LHCN-M2 (cell line): ENCODE measurements around the gene GRIK2. TPM values are rescaled to one million over a fixed set of nuclear protein-coding genes. Genes with fewer than 3 reads are reported as not detected.

Experiments used
- DNase-seq: peaks from one replicate; pipeline ENCODE4 v3.0.0-alpha.2; 2012; ENCODE audit warnings: low read depth
- total RNA-seq: library from RNA; depleted of rRNA; stranded (reverse); fragments of >200 nt; gene quantifications from 2 replicates; pipeline ENCODE4 v1.2.3, GENCODE V29; 2014

GRIK2 gene
- total RNA-seq, 1 experiment from 2014 or later: 2.9 TPM

GRCh38 chr6:101454106-101454676 lies 60.7 kb downstream of the GRIK2 start:
- peak; percentile 7 for DNase-seq

DNA sequence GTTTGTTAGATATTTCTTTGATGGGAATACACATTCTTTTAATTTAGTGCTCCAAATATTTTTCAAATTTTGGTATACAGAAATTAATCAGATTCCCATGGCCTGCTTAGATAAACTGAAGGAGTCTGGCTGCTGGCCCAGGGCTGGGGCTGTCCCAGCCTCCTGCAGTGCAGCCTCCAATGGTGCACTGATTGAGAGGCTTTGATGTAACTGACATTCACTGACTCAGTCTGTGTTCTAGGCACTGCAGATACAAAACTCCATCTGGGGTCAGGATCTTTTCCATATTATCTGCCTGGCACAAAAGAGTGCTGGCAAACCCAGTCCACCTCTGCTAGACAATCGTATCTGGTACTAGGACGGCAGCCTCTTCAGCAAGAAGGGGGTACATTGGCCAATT lies 64.8 kb downstream of the GRIK2 start:
- peak; percentile 29 for DNase-seq

GRCh38 chr6:101458826-101459225 lies 65.3 kb downstream of the GRIK2 start:
- peak; percentile 38 for DNase-seq

DNA sequence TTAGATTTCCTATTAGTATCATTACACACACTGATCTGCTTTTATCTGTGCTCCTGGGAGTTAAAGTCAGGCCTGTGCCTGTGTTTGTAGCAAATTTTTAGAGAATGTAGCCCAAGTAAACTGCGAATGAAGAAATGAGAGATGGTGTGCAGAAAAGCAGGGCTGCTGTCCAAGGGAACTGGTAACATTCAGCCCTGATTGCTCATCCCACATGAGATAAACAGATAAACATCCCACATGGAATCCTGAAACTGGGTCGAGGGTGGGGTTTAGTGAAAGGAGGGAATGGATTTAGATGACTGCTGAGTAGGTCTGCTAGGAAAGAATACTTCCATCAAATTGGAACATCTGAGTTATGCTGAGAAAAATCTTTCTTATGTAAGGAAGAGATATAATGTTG lies 69.1 kb downstream of the GRIK2 start:
- DNase-seq: peak; percentile 14

- no peak for DNase-seq
Measured at GRCh38 chr6:101465863-101466262, 72.4 kb downstream of the GRIK2 start.

DNA sequence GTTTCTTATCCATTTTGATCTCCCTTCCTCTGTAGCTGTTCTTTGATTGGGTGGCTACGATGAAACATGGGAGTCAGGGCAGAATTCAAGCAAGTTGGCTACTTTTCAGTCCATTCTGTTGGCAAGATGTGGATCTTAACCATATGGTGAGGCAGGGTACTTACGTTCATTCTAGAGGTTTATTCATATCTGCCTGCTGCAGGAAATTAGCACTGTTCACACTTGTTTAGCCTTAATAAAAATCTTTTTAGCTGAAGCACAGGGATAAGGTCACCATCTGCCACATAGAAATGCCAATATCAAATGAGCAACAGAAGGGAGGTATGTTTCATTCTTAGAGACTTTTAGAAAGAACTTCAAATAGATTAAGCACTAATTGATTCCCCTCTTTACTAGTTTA lies 83.9 kb downstream of the GRIK2 start:
- DNase-seq: no peak

DNA sequence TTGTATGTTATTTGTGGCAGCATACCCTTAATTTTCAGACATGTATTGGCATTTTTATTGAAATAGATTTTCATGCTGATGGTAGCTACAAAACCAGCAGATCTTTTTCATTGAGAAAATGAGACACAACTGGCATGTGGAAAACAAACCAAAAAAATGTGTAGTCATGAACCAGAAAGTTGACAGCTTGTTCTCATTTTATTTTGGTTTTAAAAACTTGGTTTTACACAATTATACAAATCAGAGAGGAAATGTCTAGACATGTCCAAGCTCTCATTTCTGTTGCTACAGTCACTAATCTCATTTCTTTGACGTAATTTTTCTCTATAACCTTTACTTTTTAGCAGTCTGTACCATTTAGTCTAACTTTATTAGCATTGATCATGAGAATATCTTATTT lies 85.4 kb downstream of the GRIK2 start:
- no peak for DNase-seq

GRCh38 chr6:101482606-101483005 lies 89.1 kb downstream of the GRIK2 start:
- DNase-seq: no peak

DNA sequence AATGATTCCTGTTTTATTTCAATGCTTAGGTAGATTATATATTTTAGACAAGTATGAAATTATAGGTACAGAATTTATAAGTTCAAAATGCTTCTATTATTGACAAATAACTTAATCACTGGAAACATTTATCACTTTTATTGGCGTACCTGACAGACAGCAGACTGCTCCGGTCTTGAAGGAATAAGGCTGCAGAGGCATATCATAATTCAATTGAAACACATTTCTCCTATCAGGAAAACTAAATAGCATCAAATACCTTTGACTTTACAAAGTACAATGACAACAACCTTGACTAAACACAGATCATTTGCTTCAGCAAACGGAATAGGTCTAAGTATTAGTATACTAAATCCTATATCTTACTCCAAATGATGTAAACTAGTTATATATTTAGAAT lies 91.3 kb downstream of the GRIK2 start:
- DNase-seq: no peak

DNA sequence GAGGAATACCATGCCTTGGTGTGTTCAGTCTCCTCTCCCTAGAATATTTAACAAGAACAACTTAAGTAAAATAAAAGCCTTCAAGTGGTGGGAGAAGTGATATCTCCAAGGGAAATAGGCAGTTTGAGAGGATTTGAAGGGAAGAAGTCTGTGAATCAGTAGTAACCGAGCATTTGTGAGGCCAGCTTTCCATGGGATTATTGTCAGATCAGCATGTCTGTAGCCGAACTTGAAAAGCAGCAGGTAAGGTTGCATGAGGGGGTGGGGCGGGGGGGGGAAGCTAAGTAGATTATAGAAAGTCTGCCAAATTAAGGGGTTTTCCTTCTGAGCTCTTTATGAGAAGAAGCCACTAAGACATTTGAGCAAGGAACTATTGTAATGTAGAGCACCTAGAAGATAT lies 92.6 kb downstream of the GRIK2 start:
- no peak for DNase-seq

DNA sequence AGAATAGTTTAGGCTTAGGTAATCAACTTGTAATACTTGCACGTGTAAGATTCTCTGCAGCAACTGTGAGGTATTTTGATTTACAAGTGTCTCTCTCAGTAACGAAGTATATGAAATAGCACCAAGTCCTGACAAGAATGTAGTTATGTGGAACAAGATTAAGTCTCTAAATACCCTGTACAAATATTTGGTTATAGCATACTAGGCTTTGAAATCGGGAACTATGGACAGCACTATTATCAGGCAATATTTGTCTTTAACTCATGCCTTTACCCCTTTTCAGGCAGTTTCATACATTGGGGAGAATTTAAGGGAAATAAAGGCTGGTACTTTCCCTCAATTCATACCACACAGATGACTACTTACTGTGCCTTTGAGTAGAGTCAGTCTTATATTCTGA lies 93.2 kb downstream of the GRIK2 start:
- DNase-seq: no peak

GRCh38 chr6:101489456-101489855 lies 95.9 kb downstream of the GRIK2 start:
- no peak for DNase-seq

- DNase-seq: peak; percentile 9
Measured at GRCh38 chr6:101490857-101491256, 97.3 kb downstream of the GRIK2 start.

GRCh38 chr6:101502818-101503217 lies 109.3 kb downstream of the GRIK2 start:
- no peak for DNase-seq

GRCh38 chr6:101509536-101509935 lies 116.0 kb downstream of the GRIK2 start:
- no peak for DNase-seq

DNA sequence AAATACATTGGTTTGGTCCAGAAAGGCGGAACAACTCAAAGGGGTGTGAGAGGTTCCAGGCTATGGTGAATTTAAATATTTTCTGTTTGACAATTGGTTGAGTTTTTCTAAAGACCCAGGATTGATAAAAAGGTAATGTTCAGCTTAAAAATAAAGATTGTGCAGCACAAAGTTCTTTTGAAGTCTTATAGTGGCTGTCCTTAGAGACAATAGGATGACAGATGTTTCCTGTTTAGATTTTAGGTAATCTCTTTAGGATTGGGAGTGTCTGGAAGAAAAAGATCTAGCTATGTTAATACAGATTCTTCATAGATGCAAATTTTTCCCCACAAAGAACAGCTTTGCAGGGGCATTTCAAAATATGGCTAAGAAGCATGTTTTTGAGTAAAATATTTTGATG lies 119.7 kb downstream of the GRIK2 start:
- no peak for DNase-seq

- DNase-seq: no peak
Measured at GRCh38 chr6:101516578-101516977, 123.1 kb downstream of the GRIK2 start.

- DNase-seq: no peak
Measured at GRCh38 chr6:101517632-101518031, 124.1 kb downstream of the GRIK2 start.

GRCh38 chr6:101522254-101522653 lies 128.7 kb downstream of the GRIK2 start:
- no peak for DNase-seq

GRCh38 chr6:101527467-101527866 lies 134.0 kb downstream of the GRIK2 start:
- peak; percentile 49 for DNase-seq

GRCh38 chr6:101528801-101529200 lies 135.3 kb downstream of the GRIK2 start:
- DNase-seq: no peak

DNA sequence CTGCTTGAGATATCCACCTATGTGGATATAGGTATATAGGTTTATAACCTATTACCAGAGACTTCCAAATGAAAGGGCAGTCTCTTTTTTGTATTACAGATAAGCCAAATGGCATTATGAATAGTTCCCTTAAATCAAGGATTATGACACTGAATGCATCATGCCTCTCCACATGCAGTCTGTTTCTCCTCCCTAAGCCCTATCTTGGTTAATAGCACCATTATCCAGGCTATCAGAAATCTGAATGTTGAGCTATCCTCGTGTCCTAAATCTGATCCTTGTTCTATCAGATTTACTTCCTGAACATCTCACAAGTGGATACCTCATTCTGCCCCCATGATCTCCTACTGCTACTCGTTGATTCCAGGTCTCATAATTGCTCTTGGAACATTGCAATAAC lies 138.0 kb downstream of the GRIK2 start:
- DNase-seq: no peak

DNA sequence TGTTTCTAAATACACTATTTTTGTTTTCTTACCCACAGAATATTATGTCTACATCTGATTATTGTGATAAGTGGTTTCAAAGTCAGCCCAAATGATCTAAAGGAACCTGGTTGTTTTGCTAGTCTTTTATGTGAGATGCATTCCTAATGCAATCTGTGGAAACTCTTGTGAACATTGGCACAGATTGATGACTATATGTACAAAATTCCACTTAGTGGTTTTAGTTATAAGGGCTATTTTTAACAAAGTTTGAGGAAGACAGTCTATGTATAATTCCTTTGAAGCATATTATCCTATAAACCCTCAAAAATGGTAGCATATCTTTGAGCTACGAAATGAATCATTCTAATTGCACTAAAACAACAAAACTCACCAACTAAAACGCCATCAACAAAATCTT lies 140.9 kb downstream of the GRIK2 start:
- peak; percentile 53 for DNase-seq

DNA sequence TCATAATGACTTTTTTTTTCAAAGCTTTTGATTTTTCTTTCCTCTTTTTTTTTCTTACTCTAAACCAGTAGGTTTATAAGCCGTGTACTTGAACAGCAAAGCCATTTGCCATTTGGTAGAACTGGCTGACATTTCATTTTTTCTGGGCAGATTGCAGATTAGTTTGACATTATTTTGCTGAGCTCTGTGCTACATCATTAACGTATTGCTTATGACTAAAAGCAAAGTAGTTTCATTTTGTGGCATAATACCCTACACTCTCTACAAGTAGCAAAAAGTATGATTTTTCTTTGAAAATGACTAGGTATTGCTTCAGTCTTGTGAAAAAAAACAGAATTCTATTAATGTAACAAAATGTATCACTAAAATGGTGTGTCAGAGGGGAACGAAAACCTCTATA lies 141.3 kb downstream of the GRIK2 start:
- no peak for DNase-seq
